Left colon (tissue), 2 donors: Measurements from ENCODE around the gene PSG1. TPM values are rescaled to one million over a fixed set of nuclear protein-coding genes. Genes with fewer than 3 reads are reported as not detected.
"Not testable (repeated sequence)": the region's sequence is repeated elsewhere in the genome, so short reads cannot be mapped to it uniquely, and the experiment has no call there.

Source experiments
- ATAC-seq: fragments of 200-7000 bp; cut with Tn5 transposase; one replicate; pipeline ENCODE4 v1.9.1; 2020; ENCODE audit warnings: mild to moderate bottlenecking, moderate library complexity
- DNase-seq, 2 donors: peaks; one replicate each; pipeline ENCODE4 v3.0.0-alpha.2; 2020
- intact Hi-C, 2 donors: fragments of 100-400 bp; cut with DNase I in 1 of 2; cut with micrococcal nuclease in 1 of 2; formaldehyde crosslinking; loops; one replicate each; pipeline versions ENCODE4 v1.11.2 to v1.14.0; 2022; cut with DNase I, micrococcal nuclease
- total RNA-seq, 2 donors: library from RNA; stranded (reverse); fragmentation: NEBNext Ultra II Directional; extraction: Animal tissue kit (Norgen Biotek cat#: 25700); gene quantifications; one replicate each; pipeline ENCODE4 v1.2.1, GENCODE V29; 2021
- donor health status: DM: no; HTN: no; CAD: no.
- donor health status: DM: yes; HTN: yes; CAD: no.

Gene PSG1
- total RNA-seq, 2 donors from 2014 or later, result not detected

- DNase-seq, result no peak
These were observed 32.9 kb downstream of the PSG1 start for GRCh38 chr19:42846597-42846996.

GRCh38 chr19:42843631-42844030 lies 35.9 kb downstream of the PSG1 start:
- DNase-seq, ATAC-seq, intact Hi-C loops: not testable (repeated sequence)

More at GRCh38 chr19:42846597-42846996, 32.9 kb downstream of the PSG1 start:
- no peak for ATAC-seq
- intact Hi-C loops, result no loop called here

GRCh38 chr19:42832746-42833442 lies 46.6 kb downstream of the PSG1 start:
- DNase-seq, intact Hi-C loops, ATAC-seq: not testable (repeated sequence)

DNA sequence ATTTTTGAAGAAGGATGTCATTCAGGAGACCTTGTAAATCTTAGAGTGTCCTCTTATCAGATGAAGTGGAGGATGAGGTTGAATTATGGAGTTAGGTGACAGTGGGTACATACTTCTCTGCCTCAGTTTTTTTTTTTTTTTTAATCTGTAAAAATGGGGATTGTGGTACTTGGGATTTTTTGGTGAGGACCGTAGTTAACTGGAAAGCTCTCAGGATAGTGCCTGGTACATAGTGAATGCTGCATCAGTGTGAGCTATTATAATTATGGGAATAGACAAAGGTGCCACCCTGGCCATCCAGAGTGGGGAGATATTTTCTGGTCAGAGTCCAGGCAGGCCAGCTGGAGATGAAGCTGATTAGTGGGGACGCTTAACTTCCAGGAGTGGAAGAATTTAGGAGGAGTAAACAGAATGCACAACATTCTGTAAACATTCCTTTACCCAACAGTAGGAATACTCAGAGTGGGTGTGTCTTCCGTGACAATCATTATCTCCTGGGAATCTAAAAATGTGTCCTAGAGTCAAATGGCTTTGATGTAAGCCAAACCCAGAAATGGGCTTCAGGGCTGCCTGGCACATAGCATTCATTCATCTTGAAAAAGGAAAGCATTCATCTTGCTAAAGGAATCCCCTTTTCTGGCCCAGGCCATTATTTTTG lies 47.4 kb downstream of the PSG1 start:
- ATAC-seq, DNase-seq, intact Hi-C loops: not testable (repeated sequence)

- ATAC-seq, result no peak
- intact Hi-C loops, result no loop called here
These were observed 48.1 kb downstream of the PSG1 start for GRCh38 chr19:42831221-42832019.

DNA sequence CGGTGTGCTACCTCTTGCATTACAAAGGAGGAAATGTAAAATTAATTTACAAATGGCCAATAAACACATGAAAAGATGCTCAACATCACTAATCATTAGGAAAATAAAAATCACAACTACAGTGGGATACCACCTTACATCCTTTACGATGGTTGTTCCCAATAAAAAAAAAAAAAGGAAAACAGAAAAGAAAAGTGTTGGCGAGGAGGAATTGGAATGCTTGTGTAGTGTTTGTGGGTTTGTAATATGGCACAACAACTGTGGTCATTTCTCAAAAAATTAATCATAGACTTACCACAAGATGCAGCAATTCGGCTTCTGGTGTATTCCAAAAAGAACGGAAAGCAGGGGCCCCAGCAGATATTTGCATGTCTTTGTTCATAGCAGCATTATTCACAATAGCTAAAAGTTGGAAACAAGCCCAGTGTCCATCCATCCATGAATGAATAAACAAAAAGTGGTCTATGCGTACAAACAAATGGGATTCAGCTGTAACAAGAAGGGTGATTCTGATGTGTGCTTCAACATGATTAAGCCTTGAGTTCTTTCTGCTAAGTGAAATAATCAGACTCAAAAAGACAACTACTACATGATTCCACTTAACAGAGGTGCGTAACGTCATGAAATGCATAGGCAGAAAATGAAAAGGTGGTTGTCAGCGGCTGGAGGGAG lies 58.1 kb downstream of the PSG1 start:
- ATAC-seq, intact Hi-C loops, DNase-seq: not testable (repeated sequence)

More at GRCh38 chr19:42831221-42832019, 48.1 kb downstream of the PSG1 start:
- DNase-seq, result no peak

DNA sequence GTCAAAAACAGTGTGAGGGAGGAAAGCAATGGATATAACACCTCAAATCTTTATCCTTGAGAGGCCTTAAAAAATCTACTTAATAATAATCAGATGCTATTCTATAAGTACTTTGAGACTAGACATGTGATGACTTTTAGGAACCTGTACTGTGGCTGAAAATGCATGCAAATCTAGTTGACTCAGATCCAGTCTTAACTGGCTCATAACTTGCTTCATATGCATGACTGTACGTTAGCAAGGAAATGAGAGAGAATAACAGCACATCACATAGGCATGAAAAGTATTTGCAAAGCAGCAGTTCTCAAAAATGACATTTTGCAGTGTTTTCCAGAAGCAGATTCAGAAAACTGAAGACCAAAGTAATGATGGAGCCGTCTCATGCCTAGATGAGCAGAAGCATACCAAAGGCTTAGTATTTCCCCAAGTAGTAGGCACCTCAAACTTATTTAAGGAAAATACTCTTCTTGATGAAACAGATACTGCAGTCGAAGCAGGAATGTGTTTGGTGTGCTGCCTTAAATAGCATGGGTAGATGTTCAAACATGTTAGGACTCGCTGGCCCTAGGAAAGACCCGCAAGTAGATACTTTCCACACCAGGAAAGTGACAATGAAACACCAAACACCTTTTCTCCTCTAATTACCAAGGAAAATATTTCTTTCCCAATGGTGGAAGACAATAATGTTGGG lies 59.4 kb downstream of the PSG1 start:
- intact Hi-C loops, ATAC-seq, DNase-seq: not testable (repeated sequence)

DNA sequence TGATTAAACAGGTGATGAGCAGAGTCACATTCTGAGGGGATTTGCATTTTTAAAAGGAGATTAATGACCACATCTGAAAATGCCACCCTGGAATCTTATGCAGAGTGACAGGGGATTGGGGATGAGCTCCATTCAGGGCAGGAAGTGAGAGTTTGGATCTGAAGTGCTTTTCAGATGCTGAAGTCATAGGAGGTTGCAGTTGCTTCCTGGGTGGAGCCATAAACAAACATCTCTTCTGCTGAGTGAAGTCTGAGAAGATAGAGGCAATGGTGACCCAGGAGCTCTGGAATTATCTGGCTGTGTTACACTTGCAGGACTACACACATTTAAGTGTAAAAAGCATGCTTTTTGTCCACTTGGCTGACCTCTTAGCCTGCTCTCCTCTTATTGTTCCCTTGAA lies 62.6 kb downstream of the PSG1 start:
- intact Hi-C loops, result no loop called here
- DNase-seq (no peak), ATAC-seq (no peak)

Other genes starting within 250 kb of the PSG1 start
- gene PSG3, start 139.2 kb downstream of the PSG1 start, total RNA-seq, result not detected
- not detected for gene PSG8, start 114.0 kb downstream of the PSG1 start, total RNA-seq
- gene PSG6, start 38.2 kb upstream of the PSG1 start, total RNA-seq, result not detected
- gene PSG7, start 57.5 kb upstream of the PSG1 start, total RNA-seq, result not detected
- gene PSG11, start 146.8 kb upstream of the PSG1 start, total RNA-seq, result not detected
- gene PSG2, start 203.0 kb upstream of the PSG1 start, total RNA-seq, result not detected